Colon (tissue), 2 donors: Measurements from ENCODE around the gene AUTS2.

ENCODE experiments used
- FAIRE-seq: peaks from 2 replicates; lab custom pipeline; 2012; peaks lifted over from hg19 to GRCh38; lab: Jason Lieb, UNC
- donor health status: control.
- donor health status: control.

The AUTS2 gene

GRCh38 chr7:69599955-69600709 lies 1.9 kb downstream of the AUTS2 start:
- no peak for FAIRE-seq

GRCh38 chr7:69600710-69601519 lies 2.6 kb downstream of the AUTS2 start:
- FAIRE-seq = no peak

- no peak for FAIRE-seq
These were observed 4.2 kb downstream of the AUTS2 start for GRCh38 chr7:69602522-69602921.

- FAIRE-seq = no peak
These were observed 5.1 kb downstream of the AUTS2 start for GRCh38 chr7:69603351-69603750.

- FAIRE-seq = no peak
These were observed 5.7 kb downstream of the AUTS2 start for GRCh38 chr7:69603937-69604494.

- no peak for FAIRE-seq
These were observed 6.8 kb downstream of the AUTS2 start for GRCh38 chr7:69605070-69605469.

GRCh38 chr7:69605546-69605945 lies 7.3 kb downstream of the AUTS2 start:
- FAIRE-seq = no peak

GRCh38 chr7:69608049-69608448 lies 9.8 kb downstream of the AUTS2 start:
- no peak for FAIRE-seq

GRCh38 chr7:69608878-69609277 lies 10.6 kb downstream of the AUTS2 start:
- no peak for FAIRE-seq

GRCh38 chr7:69609541-69610373 lies 11.5 kb downstream of the AUTS2 start:
- FAIRE-seq = no peak

GRCh38 chr7:69610374-69611084 lies 12.3 kb downstream of the AUTS2 start:
- no peak for FAIRE-seq

- FAIRE-seq = no peak
These were observed 14.7 kb downstream of the AUTS2 start for GRCh38 chr7:69612981-69613380.

GRCh38 chr7:69613846-69614245 lies 15.6 kb downstream of the AUTS2 start:
- FAIRE-seq = no peak

- no peak for FAIRE-seq
These were observed 17.4 kb downstream of the AUTS2 start for GRCh38 chr7:69615685-69616084.

- FAIRE-seq = no peak
These were observed 19.1 kb downstream of the AUTS2 start for GRCh38 chr7:69617364-69617763.

GRCh38 chr7:69619054-69619453 lies 20.8 kb downstream of the AUTS2 start:
- FAIRE-seq = no peak

GRCh38 chr7:69619635-69620034 lies 21.4 kb downstream of the AUTS2 start:
- no peak for FAIRE-seq

GRCh38 chr7:69620063-69620462 lies 21.8 kb downstream of the AUTS2 start:
- FAIRE-seq = no peak

GRCh38 chr7:69620650-69621049 lies 22.4 kb downstream of the AUTS2 start:
- FAIRE-seq = no peak

GRCh38 chr7:69622014-69622835 lies 23.9 kb downstream of the AUTS2 start:
- no peak for FAIRE-seq

- no peak for FAIRE-seq
These were observed 24.7 kb downstream of the AUTS2 start for GRCh38 chr7:69622960-69623359.
